K562 (cell line): ENCODE measurements around the gene CSPG5. TPM values are rescaled to one million over a fixed set of nuclear protein-coding genes. Genes with fewer than 3 reads are reported as not detected.

Experiments
- ATAC-seq: fragments of 200-7000 bp; cut with Tn5 transposase; 3 replicates; pipeline ENCODE4 v1.9.1; 2020; ENCODE audit warnings: moderate library complexity
- BruUV-seq: library from RNA; stranded (reverse); fragments of 400-500 nt; replicated peaks from 2 replicates; lab custom pipeline; 2021; lab: Mats Ljungman, UMichigan
- CTCF ChIA-PET: fragments of 300-600 bp; formaldehyde crosslinking; extraction: SDS; loops from one replicate; lab custom pipeline; 2021; ENCODE audit warnings: low intra/inter-chr PET ratio; lab: Yijun Ruan, JAX
- POLR2A ChIA-PET: fragments of 300-600, 350-650 bp; sonication (Branson Sonifier 250); formaldehyde crosslinking; extraction: SDS; loops from one replicate; lab custom pipeline; 2021; ENCODE audit warnings: antibody characterized with exemption, inconsistent platforms; lab: Yijun Ruan, JAX
- DNase-seq, 4 experiments: peaks; one replicate each; pipeline versions ENCODE4 v3.0.0 to v3.0.0-alpha.2; 2011 to 2018; ENCODE audit warnings: low spot score in 3 of 4, mixed read lengths in 3 of 4; ENCODE audit errors: extremely low read depth in 1 of 4
- FAIRE-seq: peaks from 2 replicates; lab custom pipeline; 2011; peaks lifted over from hg19 to GRCh38; lab: Jason Lieb, UNC
- H2AFZ ChIP-seq: 2 replicates; pipeline ENCODE4 v1.6.0; 2011; ENCODE audit warnings: low read depth, low read length, control low read depth, inconsistent platforms
- H3K27ac ChIP-seq: fragments of 200-600 bp; 3 replicates; pipeline ENCODE4 v1.8.0; 2011; ENCODE audit warnings: low read depth, mild to moderate bottlenecking, control low read depth, inconsistent platforms, low read length, moderate library complexity, mixed read lengths; ENCODE audit errors: extremely low read depth
- H3K27me3 ChIP-seq, 2 experiments: fragments of 300-600 bp in 1 of 2; 2 replicates in 1 of 2; 3 replicates in 1 of 2; pipeline versions ENCODE4 v1.6.0 to v1.8.0; 2011; ENCODE audit warnings: inconsistent platforms in 2 of 2, low read length in 2 of 2, mild to moderate bottlenecking in 1 of 2, mixed read lengths in 1 of 2, moderate library complexity in 1 of 2; ENCODE audit not compliant: control insufficient read depth in 2 of 2, insufficient read depth in 2 of 2
- H3K36me3 ChIP-seq: fragments of 300-600 bp; 3 replicates; pipeline ENCODE4 v1.8.0; 2011; ENCODE audit warnings: mild to moderate bottlenecking, low read length, inconsistent platforms; ENCODE audit not compliant: control insufficient read depth, insufficient read depth
- H3K4me1 ChIP-seq, 2 experiments: fragments of 200-600 bp in 1 of 2; replicated peaks in 1 of 2; 2 replicates in 1 of 2; 3 replicates in 1 of 2; pipeline versions ENCODE4 v1.5.1 to v1.8.0; 2011; ENCODE audit warnings: inconsistent platforms in 2 of 2, low read length in 2 of 2, mild to moderate bottlenecking in 1 of 2, mixed read lengths in 1 of 2, moderate library complexity in 1 of 2; ENCODE audit not compliant: control insufficient read depth in 2 of 2, insufficient read depth in 2 of 2
- H3K4me2 ChIP-seq: 2 replicates; pipeline ENCODE4 v1.6.1; 2011; ENCODE audit warnings: low read length, control low read depth, inconsistent platforms, mixed read lengths; ENCODE audit not compliant: insufficient read depth
- H3K4me3 ChIP-seq: fragments of 200-600 bp; sonication (generic), shearing (Covaris generic); 2 replicates; pipeline ENCODE4 v1.5.1; 2016; ENCODE audit warnings: control low read depth, inconsistent platforms
- H3K79me2 ChIP-seq: fragments of 200-600 bp; 3 replicates; pipeline ENCODE4 v1.8.0; 2011; ENCODE audit warnings: low read length, inconsistent platforms; ENCODE audit not compliant: control insufficient read depth, insufficient read depth
- H3K9ac ChIP-seq, 2 experiments: 2 replicates each; pipeline versions ENCODE4 v1.6.0 to v1.6.1; 2011; ENCODE audit warnings: low read depth in 2 of 2, low read length in 2 of 2, control low read depth in 1 of 2, inconsistent platforms in 1 of 2, mild to moderate bottlenecking in 1 of 2, mixed read lengths in 1 of 2; ENCODE audit not compliant: insufficient read depth in 1 of 2
- H3K9me1 ChIP-seq: one replicate; pipeline ENCODE4 v1.6.0; 2011; ENCODE audit warnings: inconsistent platforms, mild to moderate bottlenecking, low read length, moderate library complexity; ENCODE audit not compliant: control insufficient read depth, insufficient read depth
- H3K9me3 ChIP-seq: replicated peaks from 2 replicates; pipeline ENCODE4 v1.5.1; 2011; ENCODE audit warnings: low read depth, low read length, inconsistent platforms; ENCODE audit not compliant: control insufficient read depth, insufficient read depth
- H4K20me1 ChIP-seq: replicated peaks from 2 replicates; pipeline ENCODE4 v1.6.1; 2011; ENCODE audit warnings: low read length, inconsistent platforms, mixed read lengths; ENCODE audit not compliant: control insufficient read depth, insufficient read depth
- CAMTA2 ChIP-seq: fragments of 250-450 bp; sonication (Bioruptor Pico); conservative IDR thresholded peaks from 2 replicates; pipeline ENCODE4 v1.5.1; 2022
- FOXK2 ChIP-seq, 2 experiments: fragments of 450-650 bp; IDR thresholded peaks in 1 of 2; conservative IDR thresholded peaks in 1 of 2; 2 replicates each; pipeline ENCODE4 v1.6.1; 2016; ENCODE audit warnings: low read depth in 2 of 2, mild to moderate bottlenecking in 1 of 2
- IRF2 ChIP-seq: sonication (generic); formaldehyde crosslinking; IDR thresholded peaks from 2 replicates; pipeline ENCODE4 v1.8.1; 2022; ENCODE audit warnings: mild to moderate bottlenecking, missing genetic modification reagents
- JUNB ChIP-seq: fragments of 450-650 bp; formaldehyde crosslinking; conservative IDR thresholded peaks from 2 replicates; pipeline ENCODE4 v1.4.0; 2020; ENCODE audit warnings: mild to moderate bottlenecking
- POLR3G ChIP-seq: IDR thresholded peaks from 2 replicates; pipeline ENCODE4 v1.6.1; 2011; ENCODE audit not compliant: insufficient read length, insufficient replicate concordance; ENCODE audit errors: extremely low read depth
- PRMT5 ChIP-seq: sonication (generic); formaldehyde crosslinking; IDR thresholded peaks from 2 replicates; pipeline ENCODE4 v1.5.0; 2020; ENCODE audit warnings: missing genetic modification reagents
- RFX7 ChIP-seq: fragments of 250-450 bp; sonication (Bioruptor Pico); IDR thresholded peaks from 2 replicates; pipeline ENCODE4 v1.5.1; 2021; ENCODE audit warnings: mild to moderate bottlenecking
- SIRT6 ChIP-seq: IDR thresholded peaks from one replicate; pipeline ENCODE4 v1.6.1; 2012; ENCODE audit warnings: low read depth, mild to moderate bottlenecking, control low read depth, inconsistent platforms, low read length, moderate library complexity
- SLC30A9 ChIP-seq: fragments of 250-450 bp; sonication (Bioruptor Pico); IDR thresholded peaks from 2 replicates; pipeline ENCODE4 v1.8.0; 2022; ENCODE audit warnings: mild to moderate bottlenecking, moderate library complexity
- SMARCA4 ChIP-seq: fragments of 450-650 bp; IDR thresholded peaks from 2 replicates; pipeline ENCODE4 v1.6.1; 2016
- STAT5A ChIP-seq: IDR thresholded peaks from 2 replicates; pipeline ENCODE4 v1.6.1; 2012; ENCODE audit warnings: low read length, inconsistent platforms, borderline replicate concordance
- ZNF24 ChIP-seq: fragments of 450-650 bp; IDR thresholded peaks from 2 replicates; pipeline ENCODE4 v1.6.1; 2016
- ZNF316 ChIP-seq: fragments of 450-650 bp; IDR thresholded peaks from 2 replicates; pipeline ENCODE4 v1.6.1; 2016
- WGBS: fragments of 100-300 bp; shearing (Covaris generic); methylation state at CpG from one replicate; pipeline ENCODE4 v1.1.6; 2016; ENCODE audit warnings: low coverage, mixed read lengths; ENCODE audit not compliant: insufficient coverage; ENCODE audit errors: missing lambda C conversion rate; 5-methylcytosine and 5-hydroxymethylcytosine counted together
- in situ Hi-C: fragments of 300-500 bp; cut with MboI; formaldehyde crosslinking; loops from 4 replicates; pipeline ENCODE4 v1.15.0; 2018; ENCODE audit warnings: inconsistent platforms, mixed read lengths
- intact Hi-C: fragments of 100-400 bp; cut with micrococcal nuclease; formaldehyde crosslinking; loops from 2 replicates; pipeline ENCODE4 v1.14.2; 2022
- polyA plus RNA-seq, 8 experiments: library from polyadenylated mRNA; depleted of rRNA in 4 of 8; stranded (reverse) in 5 of 8; unstranded in 3 of 8; fragments of >200 nt; fragmentation: Nextera tagmentation in 2 of 8; fragmentation: Illumina TruSeq in 1 of 8; extraction: Ambion mirVana in 2 of 8; extraction: Trizol in 1 of 8; gene quantifications; 2 replicates each; pipeline versions ENCODE4 v1.2.1 to v1.2.3, GENCODE V29; 2011 to 2014; ENCODE audit warnings: inconsistent platforms in 1 of 8, missing spikeins in 1 of 8
- total RNA-seq, 7 experiments: library from RNA; depleted of rRNA in 6 of 7; stranded (reverse); fragments of >200 nt in 6 of 7; fragmentation: Illumina TruSeq in 2 of 7; extraction: Trizol in 2 of 7; gene quantifications; 2 replicates each; pipeline versions ENCODE4 v1.2.1 to v1.2.3, GENCODE V29; 2011 to 2021; ENCODE audit warnings: low replicate concordance in 1 of 7
- TF ChIP-seq, protein P1 (sequence below): sonication (generic); formaldehyde crosslinking; IDR thresholded peaks from 2 replicates; pipeline ENCODE4 v1.8.1; 2023; ENCODE audit warnings: mild to moderate bottlenecking, missing genetic modification reagents
- TF ChIP-seq, protein P2 (sequence below): fragments of 250-450 bp; sonication (Bioruptor Pico); IDR thresholded peaks from 2 replicates; pipeline ENCODE4 v1.9.0; 2021; ENCODE audit warnings: mild to moderate bottlenecking, inconsistent platforms
- TF ChIP-seq, protein P3 (sequence below): sonication (generic); formaldehyde crosslinking; IDR thresholded peaks from 2 replicates; pipeline ENCODE4 v1.4.0; 2020; ENCODE audit warnings: mild to moderate bottlenecking, missing genetic modification reagents

The CSPG5 gene
- total and polyA plus RNA-seq, 9 of the 15 experiments (the other 6 are each of a cell fraction or from before 2014, with no cell fraction given): 0.06 to 3.3 (median 2.4) TPM

DNA sequence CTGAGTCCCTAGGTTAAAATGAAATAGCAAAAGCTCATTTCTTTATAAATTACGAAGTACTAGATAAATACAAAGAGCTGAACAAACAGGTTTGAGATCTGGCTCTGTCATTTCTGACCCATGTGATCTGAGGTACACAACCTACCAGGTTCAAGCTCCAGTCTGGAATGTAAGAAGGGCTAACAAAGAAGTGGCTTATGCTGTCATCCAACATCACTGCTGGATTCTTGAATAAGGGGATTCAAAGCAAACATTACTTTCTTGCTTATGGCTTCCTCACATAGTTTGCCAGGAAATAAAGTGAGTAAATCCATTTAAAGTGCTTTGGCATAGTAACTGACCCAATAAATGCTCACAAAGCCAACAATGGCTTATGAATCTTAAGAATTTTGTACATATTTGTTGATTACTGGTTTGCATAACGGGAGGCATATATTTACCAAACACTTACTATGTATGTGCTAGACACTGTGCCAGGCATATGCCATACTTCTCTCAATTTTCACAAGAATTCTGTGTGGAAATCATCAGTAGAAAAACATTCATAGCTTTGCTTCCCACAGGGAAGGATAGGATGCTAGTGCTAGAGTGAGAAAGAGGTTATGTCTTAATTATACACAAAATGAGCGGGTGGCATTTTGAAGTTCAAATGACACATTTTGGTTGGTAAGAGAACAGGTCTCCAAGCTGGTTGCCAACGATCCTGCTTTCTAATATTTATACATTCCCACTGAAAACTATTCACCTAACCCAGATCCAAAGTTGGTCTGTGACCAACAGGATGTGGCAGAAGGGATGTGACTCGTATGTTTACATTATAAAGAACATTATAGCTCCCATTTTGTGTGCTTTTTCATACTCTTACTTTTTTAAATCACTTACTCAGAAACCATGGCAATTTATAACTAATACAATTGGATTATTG lies 38.7 kb upstream of the CSPG5 start:
- POLR2A ChIA-PET: interaction anchor here (0.6 to 2.4 kb wide), 5 partner anchors 9 to 33 kb away, joined by 3 to 16 read pairs (median 4); no protein-coding TSS in a partner anchor
- no TSS peak for BruUV-seq
- TF ChIP-seq JUNB (CRISPR knock-in tag): no peak
- no peak for TF ChIP-seq SMARCA4
- TF ChIP-seq, protein P1, sequence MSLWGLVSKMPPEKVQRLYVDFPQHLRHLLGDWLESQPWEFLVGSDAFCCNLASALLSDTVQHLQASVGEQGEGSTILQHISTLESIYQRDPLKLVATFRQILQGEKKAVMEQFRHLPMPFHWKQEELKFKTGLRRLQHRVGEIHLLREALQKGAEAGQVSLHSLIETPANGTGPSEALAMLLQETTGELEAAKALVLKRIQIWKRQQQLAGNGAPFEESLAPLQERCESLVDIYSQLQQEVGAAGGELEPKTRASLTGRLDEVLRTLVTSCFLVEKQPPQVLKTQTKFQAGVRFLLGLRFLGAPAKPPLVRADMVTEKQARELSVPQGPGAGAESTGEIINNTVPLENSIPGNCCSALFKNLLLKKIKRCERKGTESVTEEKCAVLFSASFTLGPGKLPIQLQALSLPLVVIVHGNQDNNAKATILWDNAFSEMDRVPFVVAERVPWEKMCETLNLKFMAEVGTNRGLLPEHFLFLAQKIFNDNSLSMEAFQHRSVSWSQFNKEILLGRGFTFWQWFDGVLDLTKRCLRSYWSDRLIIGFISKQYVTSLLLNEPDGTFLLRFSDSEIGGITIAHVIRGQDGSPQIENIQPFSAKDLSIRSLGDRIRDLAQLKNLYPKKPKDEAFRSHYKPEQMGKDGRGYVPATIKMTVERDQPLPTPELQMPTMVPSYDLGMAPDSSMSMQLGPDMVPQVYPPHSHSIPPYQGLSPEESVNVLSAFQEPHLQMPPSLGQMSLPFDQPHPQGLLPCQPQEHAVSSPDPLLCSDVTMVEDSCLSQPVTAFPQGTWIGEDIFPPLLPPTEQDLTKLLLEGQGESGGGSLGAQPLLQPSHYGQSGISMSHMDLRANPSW (CRISPR knock-in tag): no peak
- TF ChIP-seq SLC30A9 (CRISPR knock-in tag): no peak
- no peak for TF ChIP-seq POLR3G
- TF ChIP-seq, protein P2, sequence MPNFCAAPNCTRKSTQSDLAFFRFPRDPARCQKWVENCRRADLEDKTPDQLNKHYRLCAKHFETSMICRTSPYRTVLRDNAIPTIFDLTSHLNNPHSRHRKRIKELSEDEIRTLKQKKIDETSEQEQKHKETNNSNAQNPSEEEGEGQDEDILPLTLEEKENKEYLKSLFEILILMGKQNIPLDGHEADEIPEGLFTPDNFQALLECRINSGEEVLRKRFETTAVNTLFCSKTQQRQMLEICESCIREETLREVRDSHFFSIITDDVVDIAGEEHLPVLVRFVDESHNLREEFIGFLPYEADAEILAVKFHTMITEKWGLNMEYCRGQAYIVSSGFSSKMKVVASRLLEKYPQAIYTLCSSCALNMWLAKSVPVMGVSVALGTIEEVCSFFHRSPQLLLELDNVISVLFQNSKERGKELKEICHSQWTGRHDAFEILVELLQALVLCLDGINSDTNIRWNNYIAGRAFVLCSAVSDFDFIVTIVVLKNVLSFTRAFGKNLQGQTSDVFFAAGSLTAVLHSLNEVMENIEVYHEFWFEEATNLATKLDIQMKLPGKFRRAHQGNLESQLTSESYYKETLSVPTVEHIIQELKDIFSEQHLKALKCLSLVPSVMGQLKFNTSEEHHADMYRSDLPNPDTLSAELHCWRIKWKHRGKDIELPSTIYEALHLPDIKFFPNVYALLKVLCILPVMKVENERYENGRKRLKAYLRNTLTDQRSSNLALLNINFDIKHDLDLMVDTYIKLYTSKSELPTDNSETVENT (CRISPR knock-in tag): no peak
- no peak for TF ChIP-seq SIRT6
- TF ChIP-seq STAT5A: no peak
- TF ChIP-seq ZNF24: no peak
- no peak for TF ChIP-seq FOXK2 (conservative IDR thresholded peaks at IDR 0.05 in 1 of 2, IDR thresholded peaks at IDR 0.05 in 1 of 2; ENCODE audit: low read depth in 2 of 2)
- TF ChIP-seq PRMT5 (CRISPR knock-in tag): no peak
- no peak for TF ChIP-seq ZNF316
- TF ChIP-seq RFX7 (CRISPR knock-in tag): no peak
- TF ChIP-seq IRF2: no peak
- no peak for TF ChIP-seq CAMTA2 (CRISPR knock-in tag)
- TF ChIP-seq, protein P3, sequence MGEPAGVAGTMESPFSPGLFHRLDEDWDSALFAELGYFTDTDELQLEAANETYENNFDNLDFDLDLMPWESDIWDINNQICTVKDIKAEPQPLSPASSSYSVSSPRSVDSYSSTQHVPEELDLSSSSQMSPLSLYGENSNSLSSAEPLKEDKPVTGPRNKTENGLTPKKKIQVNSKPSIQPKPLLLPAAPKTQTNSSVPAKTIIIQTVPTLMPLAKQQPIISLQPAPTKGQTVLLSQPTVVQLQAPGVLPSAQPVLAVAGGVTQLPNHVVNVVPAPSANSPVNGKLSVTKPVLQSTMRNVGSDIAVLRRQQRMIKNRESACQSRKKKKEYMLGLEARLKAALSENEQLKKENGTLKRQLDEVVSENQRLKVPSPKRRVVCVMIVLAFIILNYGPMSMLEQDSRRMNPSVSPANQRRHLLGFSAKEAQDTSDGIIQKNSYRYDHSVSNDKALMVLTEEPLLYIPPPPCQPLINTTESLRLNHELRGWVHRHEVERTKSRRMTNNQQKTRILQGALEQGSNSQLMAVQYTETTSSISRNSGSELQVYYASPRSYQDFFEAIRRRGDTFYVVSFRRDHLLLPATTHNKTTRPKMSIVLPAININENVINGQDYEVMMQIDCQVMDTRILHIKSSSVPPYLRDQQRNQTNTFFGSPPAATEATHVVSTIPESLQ: no peak

More for the DNA sequence above, 38.7 kb upstream of the CSPG5 start:
- H3K79me2 ChIP-seq: no peaks in the 10 kb centered on the region
- no peaks in the 10 kb centered on the region for H3K4me1 ChIP-seq
- peaks cover 90% of the 10 kb centered on the region for H3K36me3 ChIP-seq
- DNase-seq (no peak), FAIRE-seq (peak; percentile 15), ATAC-seq (no peak)
- no peak overlapping the region for H2AFZ ChIP-seq
- H3K27me3 ChIP-seq: no peaks in the 10 kb centered on the region
- CTCF ChIA-PET: no interaction called here
- in situ Hi-C loops: no loop called here
- no peak overlapping the region for H3K27ac ChIP-seq
- H3K9ac ChIP-seq: no peak overlapping the region
- intact Hi-C loops: no loop called here
- no peaks in the 10 kb centered on the region for H3K9me3 ChIP-seq
- WGBS: 74% methylated on average over 5 of the region's 5 CpGs
- H3K9me1 ChIP-seq: no peaks in the 10 kb centered on the region
- H3K4me3 ChIP-seq: no peak overlapping the region
- no peaks in the 10 kb centered on the region for H4K20me1 ChIP-seq
- no peak overlapping the region for H3K4me2 ChIP-seq
